Measurements from ENCODE around the gene UBE3A.
"Not testable (repeated sequence)": the region's sequence is repeated elsewhere in the genome, so short reads cannot be mapped to it uniquely, and the experiment has no call there.

UBE3A gene

DNA sequence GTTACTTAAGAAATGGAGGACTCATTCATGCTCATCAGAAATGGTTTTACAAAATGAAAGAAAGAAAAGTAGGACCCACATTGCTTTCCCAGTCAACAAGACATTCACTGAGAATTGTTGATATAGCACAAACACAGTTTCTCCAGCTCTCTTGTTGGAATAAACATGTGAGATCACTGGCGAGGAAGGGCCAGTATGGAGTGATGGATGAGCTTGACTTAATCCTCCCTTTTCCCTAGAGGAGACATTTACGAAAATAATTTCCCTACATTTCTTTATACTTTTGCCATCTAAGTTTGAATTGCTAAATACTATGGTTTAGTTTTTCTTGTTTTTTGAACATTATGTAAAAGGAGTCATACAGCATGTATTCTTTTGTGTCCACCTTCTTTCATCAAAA, 15.9 kb upstream of the UBE3A start:
- no peak for DNase-seq
- TF ChIP-seq GATA1 (IDR thresholded peaks at IDR 0.05; ENCODE audit: low read depth, low read length): no peak
- TF ChIP-seq POLR2A (IDR thresholded peaks at IDR 0.05; ENCODE audit: low read length): no peak

DNA sequence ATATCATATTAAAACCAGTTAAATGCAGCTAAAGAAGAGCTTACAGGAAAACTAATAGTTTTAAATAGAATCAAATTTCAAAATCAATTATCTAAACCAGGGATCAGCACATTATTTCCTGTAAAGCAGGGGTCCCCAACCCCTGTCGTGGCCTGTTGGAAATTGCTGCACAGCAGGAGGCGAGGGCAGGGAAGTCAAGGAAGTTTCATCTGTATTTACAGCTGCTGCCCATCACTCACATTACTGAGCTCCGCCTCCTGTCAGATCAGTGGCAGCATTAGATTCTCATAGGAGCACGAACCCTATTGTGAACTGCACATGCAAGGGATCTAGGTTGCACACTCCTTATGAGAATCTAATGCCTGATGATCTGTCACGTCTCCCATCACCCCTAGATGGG, 14.4 kb upstream of the UBE3A start:
- DNase-seq: not testable (repeated sequence)

GRCh38 chr15:25451501-25451900, 12.7 kb upstream of the UBE3A start:
- no peak for TF ChIP-seq GATA1 (IDR thresholded peaks at IDR 0.05; ENCODE audit: low read depth, low read length)
- TF ChIP-seq POLR2A (IDR thresholded peaks at IDR 0.05; ENCODE audit: low read length): no peak

GRCh38 chr15:25450163-25450562, 11.3 kb upstream of the UBE3A start:
- TF ChIP-seq GATA1 (IDR thresholded peaks at IDR 0.05; ENCODE audit: low read depth, low read length) (no peak), POLR2A (IDR thresholded peaks at IDR 0.05; ENCODE audit: low read length) (no peak)

More at GRCh38 chr15:25451501-25451900, 12.7 kb upstream of the UBE3A start:
- no peak for DNase-seq

GRCh38 chr15:25446076-25446475, 7.3 kb upstream of the UBE3A start:
- TF ChIP-seq GATA1 (IDR thresholded peaks at IDR 0.05; ENCODE audit: low read depth, low read length): no peak
- no peak for TF ChIP-seq POLR2A (IDR thresholded peaks at IDR 0.05; ENCODE audit: low read length)
- DNase-seq: no peak

More at GRCh38 chr15:25450163-25450562, 11.3 kb upstream of the UBE3A start:
- no peak for DNase-seq

DNA sequence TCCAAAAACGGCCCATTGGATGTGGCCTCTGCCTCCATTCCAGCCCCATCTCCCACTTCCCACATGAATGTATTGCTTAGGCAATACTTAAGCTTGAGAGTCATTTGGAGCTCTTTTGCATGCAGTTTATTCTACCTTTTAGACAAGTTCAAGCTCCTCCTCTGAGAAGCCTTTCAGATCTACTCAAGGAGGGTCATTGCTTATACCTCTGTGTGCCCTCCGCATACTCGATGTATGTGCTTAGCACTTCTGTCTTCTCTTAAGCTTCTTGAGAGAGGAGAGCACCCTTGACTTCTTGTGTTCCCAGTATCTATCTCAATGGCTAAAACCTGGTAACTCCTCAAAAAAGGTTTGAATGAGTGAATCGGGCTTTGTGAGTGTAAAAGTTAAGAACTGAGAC, 6.6 kb upstream of the UBE3A start:
- no peak for DNase-seq
- TF ChIP-seq GATA1 (IDR thresholded peaks at IDR 0.05; ENCODE audit: low read depth, low read length) (no peak), POLR2A (IDR thresholded peaks at IDR 0.05; ENCODE audit: low read length) (no peak)

DNA sequence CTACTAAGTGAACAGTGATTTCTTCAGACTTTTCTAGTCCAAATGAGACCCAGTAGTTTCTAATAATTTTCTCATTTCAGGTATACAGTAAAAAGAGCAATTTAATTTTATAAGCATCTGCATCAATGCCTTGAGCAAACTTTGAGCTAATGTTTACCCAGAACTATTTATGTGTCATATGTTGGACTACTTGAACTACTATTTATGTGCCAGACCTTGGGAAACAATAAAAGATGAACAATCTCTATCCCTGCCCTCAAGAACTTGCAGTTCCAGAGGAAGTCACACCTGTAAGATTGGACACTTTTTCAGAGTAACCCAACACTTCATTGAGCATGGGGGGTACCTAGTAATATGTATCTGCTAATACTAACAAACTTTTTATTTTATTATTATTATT, 2.3 kb upstream of the UBE3A start:
- no peak for TF ChIP-seq POLR2A (IDR thresholded peaks at IDR 0.05; ENCODE audit: low read length)
- TF ChIP-seq GATA1 (IDR thresholded peaks at IDR 0.05; ENCODE audit: low read depth, low read length): no peak
- DNase-seq: no peak

- TF ChIP-seq GATA1 (IDR thresholded peaks at IDR 0.05; ENCODE audit: low read depth, low read length) (no peak), POLR2A (IDR thresholded peaks at IDR 0.05; ENCODE audit: low read length) (no peak)
- DNase-seq: peak; percentile 63 to 69
These were observed 579 bp upstream of the UBE3A start for GRCh38 chr15:25439369-25439836.

DNA sequence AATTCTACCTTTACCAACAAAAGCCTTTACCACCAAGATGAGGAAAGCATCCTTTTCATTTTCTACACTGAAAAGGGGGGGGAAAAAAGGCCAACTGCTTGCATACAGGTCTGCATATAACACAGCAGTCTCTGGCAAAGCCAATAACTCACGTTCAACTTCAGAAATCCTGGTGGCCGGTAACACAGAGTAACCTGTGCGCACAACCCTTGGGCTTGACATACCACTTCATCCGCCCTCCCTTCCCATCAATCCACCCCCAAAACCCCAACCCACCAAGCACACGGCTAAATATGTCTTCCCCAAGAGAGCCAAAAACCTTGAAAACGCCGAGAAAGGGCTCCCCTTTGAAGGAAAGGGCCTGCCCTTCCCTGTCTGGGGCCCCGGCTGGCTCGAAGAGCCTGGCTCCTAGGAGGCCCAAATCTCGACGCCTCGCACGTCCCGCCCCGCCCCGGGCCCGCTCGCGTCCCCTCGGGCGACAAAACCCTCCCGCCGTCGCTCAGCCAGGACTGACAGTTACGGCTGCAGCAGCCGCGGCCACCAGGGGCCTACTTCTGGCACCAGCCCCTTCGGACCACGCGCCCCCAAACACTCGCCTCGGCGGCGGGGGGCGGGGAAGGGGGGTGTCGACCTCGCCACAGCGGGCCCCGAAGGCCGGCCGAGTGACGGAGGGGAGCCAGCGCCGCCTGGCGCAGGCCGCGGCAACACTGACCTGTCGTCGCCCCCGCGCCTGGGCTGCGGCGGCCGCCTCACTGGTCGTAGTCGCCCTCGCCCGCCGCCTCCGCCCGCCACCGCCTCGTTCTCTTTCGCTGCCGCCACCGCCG, 835 bp downstream of the UBE3A start:
- peak; percentile 79 to 83 for DNase-seq
- no peak for TF ChIP-seq GATA1 (IDR thresholded peaks at IDR 0.05; ENCODE audit: low read depth, low read length)
- TF ChIP-seq POLR2A (IDR thresholded peaks at IDR 0.05; ENCODE audit: low read length): no peak

- DNase-seq: no peak
- TF ChIP-seq POLR2A (IDR thresholded peaks at IDR 0.05; ENCODE audit: low read length): no peak
- TF ChIP-seq GATA1 (IDR thresholded peaks at IDR 0.05; ENCODE audit: low read depth, low read length): no peak
These were observed 2.1 kb downstream of the UBE3A start for GRCh38 chr15:25436707-25437106.

GRCh38 chr15:25435474-25436243, 3.2 kb downstream of the UBE3A start:
- TF ChIP-seq GATA1 (IDR thresholded peaks at IDR 0.05; ENCODE audit: low read depth, low read length): no peak
- TF ChIP-seq POLR2A (IDR thresholded peaks at IDR 0.05; ENCODE audit: low read length): no peak
- no peak for DNase-seq

DNA sequence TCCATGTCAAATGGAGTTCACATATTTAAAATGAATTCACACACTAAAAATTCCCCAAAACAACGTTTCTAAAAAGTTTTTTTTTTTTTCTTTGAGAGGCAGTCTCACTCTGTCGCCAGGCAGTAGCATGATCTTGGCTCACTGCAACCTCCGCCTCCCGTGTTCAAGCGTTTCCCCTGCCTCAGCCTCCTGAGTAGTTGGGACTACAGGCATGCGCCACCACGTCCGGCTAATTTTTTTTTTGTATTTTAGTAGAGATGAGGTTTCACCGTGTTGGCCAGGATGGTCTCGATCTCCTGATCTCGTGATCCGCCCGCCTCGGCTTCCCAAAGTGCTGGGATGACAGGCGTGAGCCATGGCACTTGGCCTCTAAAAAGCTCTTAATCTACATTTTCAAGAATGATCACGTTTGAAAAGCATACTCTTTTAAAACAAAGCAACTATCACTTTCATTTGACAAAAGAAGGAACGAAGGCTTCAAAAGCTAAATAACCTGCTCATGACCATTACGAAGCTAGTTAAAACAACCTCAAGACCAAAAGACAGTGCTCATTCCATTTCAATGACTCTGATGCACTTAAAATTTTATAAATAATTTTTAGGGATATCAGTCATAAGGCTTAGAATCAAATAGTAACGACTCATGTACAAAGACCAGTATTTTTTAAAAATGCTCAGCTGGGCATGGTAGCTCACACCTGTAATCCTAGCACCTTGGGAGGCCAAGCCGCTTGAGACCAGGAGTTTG, 5.5 kb downstream of the UBE3A start:
- TF ChIP-seq POLR2A (IDR thresholded peaks at IDR 0.05; ENCODE audit: low read length) (no peak), GATA1 (IDR thresholded peaks at IDR 0.05; ENCODE audit: low read depth, low read length) (no peak)
- no peak for DNase-seq

DNA sequence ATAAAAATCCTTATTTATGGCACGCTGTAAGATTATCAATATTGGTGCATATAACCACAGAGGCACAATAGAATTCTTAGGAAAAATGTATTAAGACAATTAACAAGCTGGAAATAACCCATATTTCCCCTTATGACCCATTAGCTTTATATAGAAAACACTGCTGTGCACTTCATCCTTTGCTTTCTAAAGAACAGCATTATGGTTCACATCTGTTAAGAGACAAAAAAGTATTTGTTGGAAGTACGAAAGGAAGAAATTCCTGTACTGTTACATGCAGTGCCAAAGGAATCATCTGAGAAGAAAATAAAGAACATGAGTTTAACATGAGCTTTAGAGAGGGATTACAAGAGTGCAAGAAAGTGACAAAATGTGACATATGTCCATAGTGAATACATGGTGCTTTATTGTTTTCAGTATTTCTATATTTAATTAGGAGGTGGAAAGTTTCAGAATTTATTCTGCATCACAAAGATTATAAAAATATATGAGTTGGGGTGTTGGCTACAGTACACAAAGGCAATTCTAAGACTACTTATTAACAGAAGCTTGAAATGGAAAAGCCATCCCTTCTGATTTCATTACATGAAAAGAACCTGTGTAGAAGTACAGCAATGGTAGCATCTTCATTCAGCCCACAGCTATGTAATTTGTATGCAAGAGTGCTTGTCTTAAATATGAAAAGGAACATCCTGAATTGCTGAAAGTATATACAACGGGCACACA, 6.8 kb downstream of the UBE3A start:
- TF ChIP-seq GATA1 (IDR thresholded peaks at IDR 0.05; ENCODE audit: low read depth, low read length) (no peak), POLR2A (IDR thresholded peaks at IDR 0.05; ENCODE audit: low read length) (no peak)

More for the DNA sequence above, 6.8 kb downstream of the UBE3A start:
- no peak for DNase-seq

Measured in erythroblast (primary cell).